HUES48 (cell line): Measurements from ENCODE around the gene MYZAP.

Experiments
- H3K27ac ChIP-seq: one replicate; pipeline ENCODE4 v1.7.0; 2013; ENCODE audit warnings: low read depth, low read length, inconsistent platforms
- H3K27me3 ChIP-seq: 2 replicates; pipeline ENCODE4 v1.6.1; 2013; ENCODE audit warnings: mild to moderate bottlenecking, low read length; ENCODE audit not compliant: control insufficient read depth, insufficient read depth
- H3K36me3 ChIP-seq: 2 replicates; pipeline ENCODE4 v1.6.1; 2013; ENCODE audit warnings: low read length; ENCODE audit not compliant: control insufficient read depth, insufficient read depth
- H3K4me1 ChIP-seq: 2 replicates; pipeline ENCODE4 v1.6.1; 2013; ENCODE audit warnings: mild to moderate bottlenecking, low read length; ENCODE audit not compliant: control insufficient read depth, insufficient read depth
- H3K4me3 ChIP-seq: 2 replicates; pipeline ENCODE4 v1.5.1; 2013; ENCODE audit warnings: mild to moderate bottlenecking, low read depth, low read length
- H3K9ac ChIP-seq: 2 replicates; pipeline ENCODE4 v1.6.1; 2013; ENCODE audit warnings: mild to moderate bottlenecking, low read depth, low read length, moderate library complexity
- H3K9me3 ChIP-seq: 2 replicates; pipeline ENCODE4 v1.6.1; 2013; ENCODE audit warnings: low read length; ENCODE audit not compliant: control insufficient read depth, insufficient read depth

Gene MYZAP

DNA sequence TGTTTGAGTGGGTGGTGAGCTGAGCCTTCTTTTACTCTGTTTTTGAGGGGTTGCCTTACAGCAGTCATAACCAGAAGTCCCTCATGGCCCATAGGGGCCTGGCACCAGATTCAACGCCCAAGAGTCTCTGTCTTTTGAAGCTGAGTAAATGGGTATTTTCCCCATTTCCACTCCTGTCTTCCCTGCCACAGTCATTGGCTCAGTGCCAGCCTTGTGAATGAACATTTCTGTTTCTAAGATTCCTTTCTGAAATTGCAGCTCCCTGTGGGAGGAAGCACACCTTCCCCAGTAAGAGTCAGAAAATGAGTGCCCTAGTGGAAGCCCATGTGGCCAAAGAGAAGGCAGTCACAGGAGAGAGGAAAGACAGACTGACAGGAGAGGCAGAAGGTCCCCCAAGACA, 71.1 kb downstream of the MYZAP start:
- Histone ChIP-seq H3K4me1 (no peaks in the 10 kb centered on the region), H3K9ac (no peak overlapping the region), H3K9me3 (no peaks in the 10 kb centered on the region), H3K27me3 (no peaks in the 10 kb centered on the region), H3K27ac (no peak overlapping the region), H3K4me3 (no peak overlapping the region), H3K36me3 (no peaks in the 10 kb centered on the region)

DNA sequence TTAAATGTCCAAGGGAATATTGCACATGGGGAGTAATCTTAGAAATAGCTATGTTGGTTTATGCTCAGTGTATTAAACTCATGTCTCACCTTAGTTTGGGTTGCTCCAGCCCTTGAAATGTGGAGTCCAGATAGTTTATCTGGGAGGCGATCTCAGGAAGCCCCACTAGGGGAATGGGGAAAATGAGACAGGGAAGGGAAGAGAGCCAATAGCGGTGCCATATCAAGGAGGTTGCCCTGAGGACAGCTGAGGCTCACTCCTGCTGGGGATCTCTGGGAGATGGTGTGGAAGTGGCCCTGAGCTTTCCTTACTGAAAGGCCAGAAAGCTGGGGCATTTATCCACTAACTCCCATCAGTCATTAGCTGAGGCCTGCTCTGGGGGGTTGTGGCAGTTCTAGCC, 71.6 kb downstream of the MYZAP start:
- no peak overlapping the region for H3K4me3 ChIP-seq
- no peaks in the 10 kb centered on the region for H3K4me1 ChIP-seq
- H3K9ac ChIP-seq = no peak overlapping the region
- no peaks in the 10 kb centered on the region for H3K27me3 ChIP-seq
- H3K9me3 ChIP-seq = no peaks in the 10 kb centered on the region
- H3K36me3 ChIP-seq = no peaks in the 10 kb centered on the region
- H3K27ac ChIP-seq = no peak overlapping the region

DNA sequence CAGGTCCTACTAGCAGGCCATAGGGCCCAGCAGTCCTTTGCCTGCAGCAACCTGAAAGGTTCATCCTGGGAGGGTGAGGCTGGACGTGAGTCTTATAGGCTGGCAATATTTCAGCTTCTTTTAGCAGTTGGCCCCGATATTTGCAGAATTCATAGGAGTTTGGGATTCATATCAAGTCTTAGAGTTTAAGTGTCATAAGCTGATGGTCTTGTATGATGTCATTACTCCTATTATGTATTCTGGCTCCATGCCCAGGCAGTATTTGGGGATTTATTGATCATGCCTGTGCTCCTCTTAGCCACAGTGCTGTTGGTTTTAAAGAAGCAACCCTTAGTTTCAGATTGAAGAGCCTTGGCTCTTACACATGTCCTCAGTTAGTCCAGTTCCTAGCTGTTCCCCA, 73.5 kb downstream of the MYZAP start:
- no peaks in the 10 kb centered on the region for H3K36me3 ChIP-seq
- no peaks in the 10 kb centered on the region for H3K4me1 ChIP-seq
- no peaks in the 10 kb centered on the region for H3K9me3 ChIP-seq
- H3K27ac ChIP-seq = no peak overlapping the region
- no peaks in the 10 kb centered on the region for H3K27me3 ChIP-seq
- no peak overlapping the region for H3K9ac ChIP-seq
- H3K4me3 ChIP-seq = no peak overlapping the region

- H3K27ac ChIP-seq = no peak overlapping the region
- no peaks in the 10 kb centered on the region for H3K36me3 ChIP-seq
- no peaks in the 10 kb centered on the region for H3K4me1 ChIP-seq
- no peak overlapping the region for H3K9ac ChIP-seq
- no peaks in the 10 kb centered on the region for H3K9me3 ChIP-seq
- H3K27me3 ChIP-seq = no peaks in the 10 kb centered on the region
- no peak overlapping the region for H3K4me3 ChIP-seq
These were observed 74.2 kb downstream of the MYZAP start for GRCh38 chr15:57665939-57666338.

DNA sequence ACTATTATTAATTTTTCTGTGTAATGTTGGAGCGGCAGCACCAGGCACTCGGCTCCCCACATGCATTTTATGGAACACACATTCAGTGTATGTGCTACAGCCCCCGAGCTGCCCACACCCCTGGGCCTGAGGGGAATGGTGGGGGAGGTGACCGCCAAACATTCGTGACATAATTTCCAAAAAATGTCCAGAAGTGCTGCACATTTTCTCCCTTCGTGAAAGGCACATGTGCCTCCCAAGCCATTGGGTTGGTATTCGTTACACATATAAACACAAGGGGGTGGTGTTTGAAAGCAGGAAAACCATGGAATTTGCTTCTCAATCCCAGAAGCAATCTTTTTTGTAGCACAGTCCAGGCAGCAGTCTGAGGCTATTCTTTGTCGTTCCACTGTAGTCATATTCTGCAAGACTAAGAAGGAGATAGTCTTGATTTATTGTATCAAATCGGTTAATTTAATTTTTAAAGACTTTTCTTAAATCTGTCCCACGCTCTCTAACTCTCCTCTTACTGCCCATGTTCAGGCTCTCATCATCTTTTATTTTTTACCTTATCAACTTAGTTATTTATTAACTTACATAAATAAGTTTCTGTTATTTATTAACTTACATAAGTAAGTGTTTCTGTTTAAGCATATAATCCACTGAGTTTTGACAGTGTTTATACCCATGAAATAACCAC, 75.6 kb downstream of the MYZAP start:
- no peaks in the 10 kb centered on the region for H3K27me3 ChIP-seq
- no peaks in the 10 kb centered on the region for H3K36me3 ChIP-seq

DNA sequence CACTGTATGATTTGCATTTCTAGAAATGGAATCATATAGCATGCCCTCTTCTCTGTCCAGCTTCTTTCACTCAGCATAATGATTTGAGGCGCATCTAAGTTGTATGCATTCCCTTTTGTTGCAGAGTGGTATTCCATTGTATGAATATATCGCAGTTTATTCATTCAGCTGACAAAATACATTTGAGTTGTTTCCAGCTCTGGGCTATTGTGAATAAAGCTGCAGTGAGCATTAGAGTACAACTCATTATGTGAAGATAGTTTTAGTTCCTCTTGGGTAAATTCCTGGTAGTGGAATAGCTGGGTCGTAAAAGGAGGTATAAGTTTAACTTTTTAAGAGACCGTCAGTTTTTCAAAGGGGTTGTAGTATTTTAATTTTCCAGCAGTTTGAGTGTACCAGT, 76.3 kb downstream of the MYZAP start:
- Histone ChIP-seq H3K36me3 (no peaks in the 10 kb centered on the region), H3K4me1 (no peaks in the 10 kb centered on the region), H3K9me3 (no peaks in the 10 kb centered on the region), H3K9ac (no peak overlapping the region), H3K4me3 (no peak overlapping the region), H3K27ac (no peak overlapping the region), H3K27me3 (no peaks in the 10 kb centered on the region)

More for the DNA sequence above, 75.6 kb downstream of the MYZAP start:
- Histone ChIP-seq H3K4me1 (no peaks in the 10 kb centered on the region), H3K9me3 (no peaks in the 10 kb centered on the region), H3K4me3 (no peak overlapping the region), H3K27ac (no peak overlapping the region), H3K9ac (no peak overlapping the region)

DNA sequence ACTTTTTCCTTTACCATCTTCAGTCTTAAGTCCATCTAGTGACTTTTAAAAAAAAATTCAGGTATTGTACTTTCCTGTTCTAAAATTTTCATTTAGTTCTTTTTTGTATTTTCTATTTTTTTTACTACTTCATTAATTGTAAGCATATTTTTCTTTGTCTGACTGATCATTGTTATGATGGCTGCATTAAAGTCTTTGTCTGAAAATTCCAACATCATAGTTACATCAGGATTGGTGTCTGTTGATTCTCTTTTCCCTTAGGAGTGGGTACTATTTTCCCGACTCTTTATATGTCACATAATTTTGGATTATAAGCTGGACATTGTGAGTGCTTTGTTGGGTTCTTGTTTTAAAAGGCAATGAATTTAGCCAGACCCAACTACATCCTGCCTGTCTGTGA, 79.9 kb downstream of the MYZAP start:
- no peak overlapping the region for H3K9ac ChIP-seq
- no peaks in the 10 kb centered on the region for H3K27me3 ChIP-seq
- no peaks in the 10 kb centered on the region for H3K36me3 ChIP-seq
- H3K4me1 ChIP-seq = no peaks in the 10 kb centered on the region; the same call in 1 of the 2 replicates
- no peak overlapping the region for H3K27ac ChIP-seq
- H3K4me3 ChIP-seq = no peak overlapping the region
- H3K9me3 ChIP-seq = no peaks in the 10 kb centered on the region

- Histone ChIP-seq H3K36me3 (no peaks in the 10 kb centered on the region), H3K27me3 (no peaks in the 10 kb centered on the region), H3K9ac (no peak overlapping the region), H3K4me3 (no peak overlapping the region), H3K27ac (no peak overlapping the region), H3K9me3 (no peaks in the 10 kb centered on the region), H3K4me1 (no peaks in the 10 kb centered on the region; the same call in 1 of the 2 replicates)
These were observed 83.9 kb downstream of the MYZAP start for GRCh38 chr15:57675481-57676181.

- H3K4me3 ChIP-seq = no peak overlapping the region
- H3K27ac ChIP-seq = no peak overlapping the region
- H3K9me3 ChIP-seq = no peaks in the 10 kb centered on the region
- no peaks in the 10 kb centered on the region; the same call in 1 of the 2 replicates for H3K4me1 ChIP-seq
- H3K27me3 ChIP-seq = no peaks in the 10 kb centered on the region
- no peak overlapping the region for H3K9ac ChIP-seq
- no peaks in the 10 kb centered on the region for H3K36me3 ChIP-seq
These were observed 84.9 kb downstream of the MYZAP start for GRCh38 chr15:57676585-57676984.

- Histone ChIP-seq H3K36me3 (no peaks in the 10 kb centered on the region), H3K4me1 (no peaks in the 10 kb centered on the region; the same call in 1 of the 2 replicates), H3K9ac (no peak overlapping the region), H3K27me3 (no peaks in the 10 kb centered on the region), H3K9me3 (no peaks in the 10 kb centered on the region), H3K27ac (no peak overlapping the region), H3K4me3 (no peak overlapping the region)
These were observed 85.5 kb downstream of the MYZAP start for GRCh38 chr15:57677204-57677603.

DNA sequence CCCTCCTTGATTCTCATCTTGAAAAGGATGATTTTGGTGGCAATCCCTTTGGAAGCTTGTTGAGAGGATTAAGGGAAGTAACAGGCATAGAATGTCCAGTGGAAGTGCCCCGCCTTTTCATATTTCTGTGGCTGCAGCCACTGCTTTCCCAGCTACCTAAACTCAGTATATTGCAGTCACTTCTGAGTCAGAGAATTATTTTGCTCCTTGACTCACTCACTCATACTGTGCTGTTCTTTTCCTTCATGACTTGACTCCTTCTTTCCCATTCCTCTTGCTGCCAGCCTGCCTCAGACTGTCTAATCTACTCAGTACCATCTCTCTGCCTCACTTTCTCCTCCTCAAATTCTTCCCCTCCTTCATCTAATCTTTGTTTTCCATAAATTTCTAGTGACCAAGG, 88.3 kb downstream of the MYZAP start:
- Histone ChIP-seq H3K4me1 (no peaks in the 10 kb centered on the region; the same call in 1 of the 2 replicates), H3K4me3 (no peak overlapping the region), H3K27me3 (no peaks in the 10 kb centered on the region), H3K36me3 (no peaks in the 10 kb centered on the region), H3K9ac (no peak overlapping the region), H3K27ac (no peak overlapping the region), H3K9me3 (no peaks in the 10 kb centered on the region)
